Measurements from ENCODE around the gene ANKFY1. TPM values are rescaled to one million over a fixed set of nuclear protein-coding genes. Genes with fewer than 3 reads are reported as not detected.

The ANKFY1 gene
- total RNA-seq, 1 experiment from 2014 or later: 38.6 TPM

- no peak for ATAC-seq
- intact Hi-C loops (cut with micrococcal nuclease; ENCODE audit: unreplicated experiment) (no loop called here), in situ Hi-C loops (cut with HindIII; ENCODE audit: low pct_unique_long_range_greater_than_20kb, low sequenced_read_pairs) (no loop called here)
- ChIA-PET POLR2A (no interaction called here), CTCF (no interaction called here)
- no peak for DNase-seq (ENCODE audit: low read depth, low spot score)
- Histone ChIP-seq H3K4me1 (ENCODE audit: control insufficient read depth, insufficient read depth, low read length) (no peaks in the 10 kb centered on the region), H3K27ac (ENCODE audit: low read length) (no peak overlapping the region), H3K36me3 (ENCODE audit: control insufficient read depth, insufficient read depth, low read length) (peaks cover 18% of the 10 kb centered on the region), H3K9me3 (ENCODE audit: control insufficient read depth, insufficient read depth, low read depth, low read length) (no peaks in the 10 kb centered on the region), H3K4me3 (ENCODE audit: low read depth in 2 of 2, low read length in 2 of 2) (no peak overlapping the region), H3K27me3 (ENCODE audit: control insufficient read depth, insufficient read depth, low read length) (no peaks in the 10 kb centered on the region)
- TF ChIP-seq CTCF (IDR thresholded peaks at IDR 0.05) (no peak), REST (IDR thresholded peaks at IDR 0.05; ENCODE audit: insufficient read depth in 1 of 2, low read depth in 2 of 2, low read length in 1 of 2) (no peak), TCF7L2 (IDR thresholded peaks at IDR 0.05; ENCODE audit: low read depth, low read length) (no peak), SIN3A (IDR thresholded peaks at IDR 0.05; ENCODE audit: borderline replicate concordance, insufficient read depth, low read depth, low read length) (no peak), POLR2AphosphoS5 (IDR thresholded peaks at IDR 0.05; ENCODE audit: low read depth, low read length) (no peak)
- BruUV-seq (replicated peaks): no TSS peak
Measured at GRCh38 chr17:4272213-4272971, 8.6 kb upstream of the ANKFY1 start.

GRCh38 chr17:4270736-4271135 is 7.0 kb upstream of the ANKFY1 start:
- peaks cover 16% of the 10 kb centered on the region for H3K36me3 ChIP-seq (ENCODE audit: control insufficient read depth, insufficient read depth, low read length)
- ChIA-PET POLR2A (interaction anchor here (0.6 kb wide), 1 partner anchor 67 kb away, joined by 3 read pairs; no protein-coding TSS in a partner anchor), CTCF (no interaction called here)
- no peak overlapping the region for H3K27ac ChIP-seq (ENCODE audit: low read length)
- TF ChIP-seq CTCF (IDR thresholded peaks at IDR 0.05) (no peak), REST (IDR thresholded peaks at IDR 0.05; ENCODE audit: insufficient read depth in 1 of 2, low read depth in 2 of 2, low read length in 1 of 2) (no peak), POLR2AphosphoS5 (IDR thresholded peaks at IDR 0.05; ENCODE audit: low read depth, low read length) (no peak), TCF7L2 (IDR thresholded peaks at IDR 0.05; ENCODE audit: low read depth, low read length) (no peak), SIN3A (IDR thresholded peaks at IDR 0.05; ENCODE audit: borderline replicate concordance, insufficient read depth, low read depth, low read length) (no peak)
- no peaks in the 10 kb centered on the region for H3K9me3 ChIP-seq (ENCODE audit: control insufficient read depth, insufficient read depth, low read depth, low read length)
- ATAC-seq: no peak
- no peaks in the 10 kb centered on the region for H3K4me1 ChIP-seq (ENCODE audit: control insufficient read depth, insufficient read depth, low read length)
- in situ Hi-C loops (cut with HindIII; ENCODE audit: low pct_unique_long_range_greater_than_20kb, low sequenced_read_pairs): no loop called here
- intact Hi-C loops (cut with micrococcal nuclease; ENCODE audit: unreplicated experiment): no loop called here
- no peak for DNase-seq (ENCODE audit: low read depth, low spot score)
- H3K4me3 ChIP-seq (ENCODE audit: low read depth in 2 of 2, low read length in 2 of 2): no peak overlapping the region
- no TSS peak for BruUV-seq (replicated peaks)
- H3K27me3 ChIP-seq (ENCODE audit: control insufficient read depth, insufficient read depth, low read length): no peaks in the 10 kb centered on the region

Measured in Panc1 (cell line).